Measurements from ENCODE around the gene STX5.
A peak's percentile ranks its signal among the peaks of the same experiment; 100 is the strongest.

STX5 gene

DNA sequence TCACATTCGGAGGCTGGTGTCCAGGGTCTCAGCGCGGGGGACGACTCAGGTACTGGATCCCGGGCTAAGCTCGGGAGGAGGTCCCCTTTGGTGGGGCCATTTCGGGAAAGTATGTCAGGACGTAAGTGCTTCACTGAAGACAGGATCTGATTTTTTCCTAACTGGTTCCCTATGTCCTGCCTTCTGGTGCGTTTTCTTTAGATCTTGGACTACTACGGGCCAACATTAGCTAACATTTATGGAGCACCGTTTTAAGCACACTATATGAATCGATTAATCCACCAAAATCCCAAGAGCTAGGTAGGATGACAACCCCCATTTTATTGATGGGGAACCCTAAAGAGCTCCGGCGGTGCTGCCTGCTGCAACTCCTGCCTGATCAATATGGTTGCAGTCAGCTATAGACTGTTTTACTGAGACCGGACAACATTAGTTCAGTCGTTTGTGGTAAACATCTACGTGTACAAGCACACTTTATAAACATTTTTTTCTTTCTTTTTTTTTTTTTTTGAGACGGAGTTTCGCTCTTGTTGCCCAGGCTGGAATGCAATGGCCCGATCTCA lies 24.6 kb upstream of the STX5 start:
- peak overlapping the region; percentile 100 for H3K4me3 ChIP-seq (ENCODE audit: low read length)
- no peak for DNase-seq (ENCODE audit: low read depth)
- TF ChIP-seq, protein P1, sequence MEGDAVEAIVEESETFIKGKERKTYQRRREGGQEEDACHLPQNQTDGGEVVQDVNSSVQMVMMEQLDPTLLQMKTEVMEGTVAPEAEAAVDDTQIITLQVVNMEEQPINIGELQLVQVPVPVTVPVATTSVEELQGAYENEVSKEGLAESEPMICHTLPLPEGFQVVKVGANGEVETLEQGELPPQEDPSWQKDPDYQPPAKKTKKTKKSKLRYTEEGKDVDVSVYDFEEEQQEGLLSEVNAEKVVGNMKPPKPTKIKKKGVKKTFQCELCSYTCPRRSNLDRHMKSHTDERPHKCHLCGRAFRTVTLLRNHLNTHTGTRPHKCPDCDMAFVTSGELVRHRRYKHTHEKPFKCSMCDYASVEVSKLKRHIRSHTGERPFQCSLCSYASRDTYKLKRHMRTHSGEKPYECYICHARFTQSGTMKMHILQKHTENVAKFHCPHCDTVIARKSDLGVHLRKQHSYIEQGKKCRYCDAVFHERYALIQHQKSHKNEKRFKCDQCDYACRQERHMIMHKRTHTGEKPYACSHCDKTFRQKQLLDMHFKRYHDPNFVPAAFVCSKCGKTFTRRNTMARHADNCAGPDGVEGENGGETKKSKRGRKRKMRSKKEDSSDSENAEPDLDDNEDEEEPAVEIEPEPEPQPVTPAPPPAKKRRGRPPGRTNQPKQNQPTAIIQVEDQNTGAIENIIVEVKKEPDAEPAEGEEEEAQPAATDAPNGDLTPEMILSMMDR (conservative IDR thresholded peaks at IDR 0.05; ENCODE audit: low read depth, low read length): no peak

DNA sequence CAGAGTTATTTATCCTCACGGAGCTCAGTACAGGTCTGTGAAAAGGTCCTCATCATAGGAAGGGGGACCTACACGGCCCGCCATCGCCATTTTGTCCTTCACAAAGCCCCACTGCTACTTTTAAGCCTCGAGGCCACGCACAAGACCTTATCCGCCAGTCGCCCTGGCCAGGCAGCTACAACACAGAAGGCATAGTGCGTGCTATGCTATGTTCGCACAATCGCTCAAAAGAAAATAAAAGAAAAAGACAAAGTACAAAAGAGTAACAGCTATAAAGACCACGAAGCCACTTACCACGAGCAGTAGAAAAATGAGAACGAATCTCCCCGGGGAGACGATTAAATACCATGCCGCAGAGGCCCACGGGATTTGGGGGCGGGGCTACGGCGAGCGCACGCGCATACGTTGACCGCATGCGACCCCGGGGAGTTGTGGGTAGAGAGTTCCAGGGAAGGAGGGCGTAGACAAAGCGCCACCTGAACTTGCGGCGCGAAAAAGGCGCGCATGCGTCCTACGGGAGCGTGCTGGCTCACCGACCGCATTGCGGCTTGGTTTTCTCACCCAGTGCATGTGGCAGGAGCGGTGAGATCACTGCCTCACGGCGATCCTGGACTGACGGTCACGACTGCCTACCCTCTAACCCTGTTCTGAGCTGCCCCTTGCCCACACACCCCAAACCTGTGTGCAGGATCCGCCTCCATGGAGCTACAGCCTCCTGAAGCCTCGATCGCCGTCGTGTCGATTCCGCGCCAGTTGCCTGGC lies 23.9 kb upstream of the STX5 start:
- H3K4me3 ChIP-seq (ENCODE audit: low read length): peak overlapping the region; percentile 100
- DNase-seq (ENCODE audit: low read depth): peak; percentile 93
- TF ChIP-seq, protein P1 (conservative IDR thresholded peaks at IDR 0.05; ENCODE audit: low read depth, low read length): no peak

DNA sequence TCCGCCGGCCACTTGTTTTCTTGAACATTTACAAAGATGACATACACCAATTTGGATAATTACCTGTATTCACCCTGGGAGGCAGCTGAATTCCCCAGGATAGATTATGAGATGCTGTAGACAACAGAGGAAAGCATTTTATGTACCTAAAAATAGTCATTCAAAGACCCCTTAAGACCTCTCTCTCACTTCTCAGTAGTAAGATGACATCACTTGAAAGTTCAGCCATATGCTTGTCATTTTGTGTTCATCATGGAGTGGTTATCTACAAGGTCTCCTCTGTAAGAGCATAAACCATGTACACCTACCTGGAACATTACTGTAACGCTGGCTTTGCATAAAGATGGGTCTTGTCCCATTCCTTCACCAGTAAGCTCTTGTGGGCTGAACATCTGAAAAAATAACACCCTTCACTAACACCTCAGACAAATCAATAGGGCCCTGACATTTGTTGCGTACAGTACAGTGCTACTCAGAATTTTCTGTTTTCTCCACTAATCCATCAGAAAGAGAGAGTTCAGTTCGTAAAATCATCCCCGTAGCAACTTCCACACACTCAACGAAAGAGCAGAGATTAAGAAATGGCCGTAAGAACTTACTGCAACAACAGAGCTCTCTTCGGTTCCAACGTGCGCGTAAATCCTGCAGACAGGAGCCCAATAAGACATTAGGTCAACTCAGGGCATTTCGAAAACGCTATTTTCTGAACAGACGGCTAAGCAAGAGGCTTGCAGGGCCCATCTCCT lies 23.1 kb upstream of the STX5 start:
- TF ChIP-seq, protein P1 (conservative IDR thresholded peaks at IDR 0.05; ENCODE audit: low read depth, low read length): no peak
- peak overlapping the region; percentile 100 for H3K4me3 ChIP-seq (ENCODE audit: low read length)
- DNase-seq (ENCODE audit: low read depth): no peak

DNA sequence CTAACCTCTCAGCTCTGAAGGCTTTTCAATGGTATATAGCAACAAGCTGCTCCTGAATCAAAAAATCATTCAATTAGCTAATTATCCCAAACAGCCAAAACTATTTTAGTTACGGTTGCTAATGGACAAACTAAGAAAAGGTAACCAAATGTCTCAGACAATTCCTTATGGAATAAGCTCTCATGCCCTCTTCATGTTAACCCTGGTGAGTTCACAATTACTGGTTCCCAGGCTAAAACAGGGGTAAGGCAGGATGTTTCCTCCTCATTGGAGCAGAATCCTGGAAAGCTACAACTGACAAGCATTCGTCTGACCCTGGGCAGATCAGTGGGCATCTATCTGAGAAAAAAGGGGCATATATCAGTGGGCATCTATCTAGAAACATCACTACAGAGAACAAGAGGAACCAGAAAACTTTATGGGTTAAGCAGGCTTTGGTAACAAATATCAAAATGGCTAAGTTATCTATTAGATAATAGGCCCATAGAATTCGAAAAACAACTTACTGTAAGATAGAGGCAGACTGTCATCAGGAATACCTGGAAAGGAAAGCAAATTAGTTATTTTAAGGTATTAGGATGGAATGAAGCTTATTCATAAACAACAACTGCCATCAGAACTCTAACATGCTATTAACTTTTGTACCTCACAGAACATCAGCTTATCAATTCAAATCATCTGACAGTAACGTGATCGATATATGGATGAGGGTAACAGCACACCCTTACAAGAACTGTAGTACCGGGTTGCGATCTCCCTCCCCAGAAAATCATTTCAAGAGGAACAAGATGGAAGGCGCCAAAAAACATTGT lies 22.4 kb upstream of the STX5 start:
- TF ChIP-seq, protein P1 (conservative IDR thresholded peaks at IDR 0.05; ENCODE audit: low read depth, low read length): no peak
- DNase-seq (ENCODE audit: low read depth): no peak
- H3K4me3 ChIP-seq (ENCODE audit: low read length): peak overlapping the region; percentile 100

DNA sequence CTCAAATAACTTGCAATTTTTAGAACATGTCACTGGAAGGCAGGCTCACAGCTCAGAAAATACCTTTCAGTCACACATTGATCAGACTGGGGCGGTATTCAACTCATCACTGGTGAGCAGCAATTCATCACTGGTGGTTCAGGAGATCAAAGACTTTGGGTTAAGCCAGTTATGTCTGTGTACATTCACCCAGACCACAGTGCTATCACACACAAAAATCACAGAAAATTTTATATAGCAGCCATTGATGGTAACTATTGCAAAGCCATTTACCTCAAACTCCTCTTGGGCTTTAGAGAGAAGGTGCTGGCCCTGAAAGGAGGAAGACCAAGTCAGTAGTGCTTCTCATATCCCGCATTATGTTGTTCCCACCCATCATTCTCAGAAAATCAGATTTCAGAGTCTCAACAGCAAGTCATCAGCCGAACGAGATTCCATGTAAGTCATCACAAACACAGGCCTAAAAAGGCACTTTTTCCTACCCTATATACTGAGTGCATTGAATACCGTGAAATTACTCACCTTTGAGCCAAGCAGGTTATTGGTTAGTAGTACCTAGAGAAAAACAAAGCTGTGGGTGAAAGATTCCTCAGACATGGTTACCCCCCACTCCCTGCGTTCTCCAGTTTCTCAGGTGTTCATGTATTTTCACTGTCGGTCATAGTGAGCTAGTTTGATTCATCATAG lies 21.6 kb upstream of the STX5 start:
- peak overlapping the region; percentile 100 for H3K4me3 ChIP-seq (ENCODE audit: low read length)
- TF ChIP-seq, protein P1 (conservative IDR thresholded peaks at IDR 0.05; ENCODE audit: low read depth, low read length): no peak
- DNase-seq (ENCODE audit: low read depth): no peak

GRCh38 chr11:62852523-62853188 lies 20.8 kb upstream of the STX5 start:
- peak overlapping the region; percentile 100 for H3K4me3 ChIP-seq (ENCODE audit: low read length)
- TF ChIP-seq, protein P1 (conservative IDR thresholded peaks at IDR 0.05; ENCODE audit: low read depth, low read length): no peak
- DNase-seq (ENCODE audit: low read depth): no peak
